LNCaP clone FGC (cell line): ENCODE data around the gene DDAH1.
A peak's percentile ranks its signal among the peaks of the same experiment; 100 is the strongest.

Experiments used
- DNase-seq: peaks from one replicate; pipeline ENCODE4 v3.0.0-alpha.2; 2011; ENCODE audit warnings: low read depth
- H3K4me3 ChIP-seq: 2 replicates; pipeline ENCODE4 v1.5.1; 2011; ENCODE audit warnings: mild to moderate bottlenecking, low read depth, low read length, control low read depth
- TF ChIP-seq, protein P1 (sequence below): IDR thresholded peaks from 2 replicates; pipeline ENCODE4 v1.5.1; 2012; ENCODE audit warnings: mild to moderate bottlenecking; ENCODE audit not compliant: control insufficient read depth, insufficient read depth; ENCODE audit errors: extremely low read depth

DDAH1 gene

DNA sequence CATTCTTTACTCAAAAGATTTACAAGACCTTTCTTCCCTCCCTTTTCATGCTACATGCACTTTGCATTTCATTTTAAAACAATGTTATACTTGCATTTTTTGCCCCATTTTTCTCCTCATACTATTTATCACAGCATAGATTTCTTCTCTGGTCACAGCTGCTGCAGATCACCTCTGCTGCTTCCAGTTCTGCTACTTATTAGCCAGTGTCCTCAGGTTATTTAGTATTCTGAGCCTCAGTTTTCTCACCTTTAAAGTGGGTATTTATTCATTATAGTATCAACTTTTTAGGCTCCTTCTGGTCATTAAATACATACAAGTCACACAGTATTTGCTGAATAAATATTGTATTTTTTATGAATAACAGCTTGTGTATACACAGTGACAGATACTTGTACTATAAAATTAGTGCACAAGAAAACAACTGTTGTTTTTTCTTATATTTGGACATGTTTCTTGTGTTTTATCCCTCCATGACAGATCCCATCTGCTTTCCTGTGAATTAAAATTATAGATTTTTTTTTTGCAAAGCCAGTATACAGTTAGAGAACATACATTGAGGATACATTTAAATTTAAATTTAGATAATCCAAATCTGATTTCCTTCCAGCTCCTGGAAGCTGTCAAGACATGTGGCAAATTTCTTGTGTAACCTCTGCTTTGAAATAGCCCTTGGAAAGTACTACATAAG, 103.2 kb downstream of the DDAH1 start:
- TF ChIP-seq, protein P1, sequence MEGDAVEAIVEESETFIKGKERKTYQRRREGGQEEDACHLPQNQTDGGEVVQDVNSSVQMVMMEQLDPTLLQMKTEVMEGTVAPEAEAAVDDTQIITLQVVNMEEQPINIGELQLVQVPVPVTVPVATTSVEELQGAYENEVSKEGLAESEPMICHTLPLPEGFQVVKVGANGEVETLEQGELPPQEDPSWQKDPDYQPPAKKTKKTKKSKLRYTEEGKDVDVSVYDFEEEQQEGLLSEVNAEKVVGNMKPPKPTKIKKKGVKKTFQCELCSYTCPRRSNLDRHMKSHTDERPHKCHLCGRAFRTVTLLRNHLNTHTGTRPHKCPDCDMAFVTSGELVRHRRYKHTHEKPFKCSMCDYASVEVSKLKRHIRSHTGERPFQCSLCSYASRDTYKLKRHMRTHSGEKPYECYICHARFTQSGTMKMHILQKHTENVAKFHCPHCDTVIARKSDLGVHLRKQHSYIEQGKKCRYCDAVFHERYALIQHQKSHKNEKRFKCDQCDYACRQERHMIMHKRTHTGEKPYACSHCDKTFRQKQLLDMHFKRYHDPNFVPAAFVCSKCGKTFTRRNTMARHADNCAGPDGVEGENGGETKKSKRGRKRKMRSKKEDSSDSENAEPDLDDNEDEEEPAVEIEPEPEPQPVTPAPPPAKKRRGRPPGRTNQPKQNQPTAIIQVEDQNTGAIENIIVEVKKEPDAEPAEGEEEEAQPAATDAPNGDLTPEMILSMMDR, result no peak
- DNase-seq, result no peak
- no peak overlapping the region for H3K4me3 ChIP-seq

DNA sequence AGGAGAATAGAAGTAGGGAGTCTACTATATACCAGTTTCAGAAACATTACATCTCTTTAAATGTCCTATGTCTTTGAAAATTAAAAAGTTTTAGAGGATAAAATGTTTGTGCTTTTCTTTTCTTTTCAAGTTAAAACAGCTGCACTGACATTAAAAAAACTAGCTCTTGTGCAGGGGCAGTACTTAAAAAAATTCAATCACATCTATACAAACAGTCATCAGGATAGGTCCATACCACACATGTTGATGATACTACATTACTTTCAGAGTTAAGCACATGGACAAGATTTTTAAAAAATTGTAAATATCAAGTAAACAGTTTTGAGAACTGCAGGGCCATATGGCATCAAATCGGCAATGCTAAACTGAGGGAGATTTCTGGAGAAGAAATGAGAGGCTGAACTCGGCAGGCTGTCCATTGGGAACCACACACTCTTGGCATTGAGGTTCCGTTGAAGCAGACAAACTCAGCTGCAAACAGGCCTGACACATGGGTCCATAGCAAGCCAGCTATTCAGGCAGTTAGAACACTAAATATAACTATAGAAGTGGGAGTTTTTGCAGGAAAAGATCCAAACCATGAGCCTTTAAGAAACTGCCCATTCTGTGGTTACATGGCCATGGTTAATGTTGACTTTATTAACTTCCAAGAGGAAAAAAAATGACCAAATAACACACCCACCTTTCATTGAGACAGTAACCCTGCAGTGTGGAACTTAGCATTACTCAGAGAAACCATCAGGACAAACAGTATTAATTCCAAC, 104.0 kb downstream of the DDAH1 start:
- no peak for DNase-seq
- no peak overlapping the region for H3K4me3 ChIP-seq

DNA sequence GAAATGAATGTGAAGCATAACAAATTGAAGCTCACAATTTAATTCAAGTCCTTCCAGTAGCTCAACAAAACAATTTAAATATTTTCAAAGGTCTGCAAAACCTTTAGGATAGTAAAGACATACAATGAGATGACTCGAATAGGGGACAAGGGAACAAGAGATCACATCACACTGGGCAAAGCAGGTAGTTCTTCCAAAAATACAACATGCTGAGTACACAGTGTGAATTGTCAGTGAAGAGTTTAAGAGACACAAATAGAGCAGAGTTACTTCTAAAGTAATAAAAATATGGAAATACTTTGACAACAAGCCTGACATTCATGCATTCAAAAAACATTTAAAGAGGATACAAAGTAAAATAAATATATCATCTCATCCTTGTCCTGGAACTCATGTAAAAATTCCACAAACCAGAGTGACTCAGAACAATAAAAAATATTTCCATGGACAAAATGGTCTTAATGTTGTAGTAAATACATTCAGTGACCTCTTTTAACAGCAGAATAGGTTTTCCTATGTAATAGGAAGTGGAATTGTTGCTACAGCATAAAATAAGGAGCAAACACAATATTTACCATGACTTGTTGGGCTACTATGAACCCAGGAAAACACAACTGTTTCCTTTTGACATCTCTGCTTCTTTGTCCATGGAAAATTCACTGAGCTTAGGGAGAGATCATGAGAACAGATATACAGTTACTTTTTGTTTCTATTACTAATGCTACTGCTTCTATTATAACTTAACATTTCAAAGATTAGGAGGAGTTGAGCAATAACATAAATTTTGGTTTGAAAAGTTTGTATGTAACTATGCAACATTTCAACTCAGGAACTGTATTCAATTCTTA, 104.9 kb downstream of the DDAH1 start:
- no peak for DNase-seq
- no peak overlapping the region for H3K4me3 ChIP-seq
- TF ChIP-seq, protein P1, result no peak

More for the DNA sequence above, 104.0 kb downstream of the DDAH1 start:
- TF ChIP-seq, protein P1, result no peak

DNA sequence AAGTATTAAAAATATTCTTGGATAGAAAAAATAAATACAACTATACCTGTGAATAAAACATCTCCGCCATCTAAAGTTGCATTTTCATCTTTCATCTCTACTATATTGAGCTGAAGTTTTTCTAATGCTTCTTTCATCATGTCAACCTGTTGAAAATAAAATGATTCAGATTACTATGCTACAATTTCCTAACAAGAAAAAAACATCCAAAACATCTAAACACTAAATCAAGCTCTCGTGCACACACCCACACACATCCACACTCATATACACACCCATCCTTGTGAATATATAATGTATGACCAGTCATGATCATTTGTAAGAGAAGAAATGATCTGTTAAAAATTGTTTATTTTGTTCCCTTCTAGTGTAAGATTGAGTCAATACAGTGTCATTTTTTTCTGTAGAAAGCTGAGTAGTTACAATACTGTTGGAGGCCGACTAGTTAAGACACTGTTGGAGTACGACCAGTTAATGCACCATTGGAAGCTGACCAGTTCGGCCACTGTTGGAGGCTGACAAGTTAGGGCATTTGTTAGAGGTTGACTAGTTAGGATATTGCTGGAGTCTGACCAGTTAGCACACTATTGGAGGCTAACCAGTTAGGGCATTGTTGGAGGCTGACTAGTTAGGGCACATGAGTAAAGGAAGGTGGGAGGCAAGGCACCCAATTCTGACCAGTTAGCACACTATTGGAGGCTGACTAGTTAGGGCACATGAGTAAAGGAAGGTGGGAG, 106.1 kb downstream of the DDAH1 start:
- H3K4me3 ChIP-seq, result no peak overlapping the region
- TF ChIP-seq, protein P1, result no peak
- no peak for DNase-seq

DNA sequence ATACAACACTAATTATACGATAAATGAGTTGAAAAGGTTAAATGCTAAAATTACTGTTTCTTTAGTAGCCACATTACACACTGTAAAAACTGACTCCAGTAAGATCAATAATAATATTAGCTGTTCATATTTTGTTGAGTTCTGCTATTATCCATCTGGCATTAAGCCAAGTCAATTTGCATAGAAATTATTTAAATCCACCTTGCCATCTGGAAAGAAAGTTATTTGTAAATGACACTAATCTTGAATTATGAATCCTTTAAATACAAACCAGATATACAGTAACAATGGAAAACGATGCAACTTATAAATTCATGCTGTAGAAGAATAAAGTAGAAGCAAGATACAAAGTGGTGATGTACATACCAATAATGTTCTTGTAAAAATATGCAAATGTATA, 107.1 kb downstream of the DDAH1 start:
- TF ChIP-seq, protein P1, result no peak
- no peak for DNase-seq
- H3K4me3 ChIP-seq, result no peak overlapping the region

DNA sequence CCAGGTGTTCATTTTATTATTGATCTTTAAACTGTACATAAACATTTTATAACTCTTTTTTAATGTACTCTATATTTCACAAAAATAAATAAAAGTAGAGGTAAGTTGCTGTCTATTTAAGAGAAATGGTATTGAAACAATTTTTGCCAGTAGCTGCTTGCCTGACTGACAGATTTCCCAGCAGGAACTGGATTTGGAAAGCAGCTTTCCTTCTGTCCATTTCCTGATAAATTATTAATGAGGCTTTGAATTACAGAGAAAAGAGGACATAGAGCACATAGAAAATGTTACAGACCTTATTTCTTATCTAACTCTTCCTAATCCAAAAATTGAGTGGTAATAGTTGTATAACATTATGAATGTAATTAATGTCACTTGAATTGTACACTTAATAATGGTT, 108.8 kb downstream of the DDAH1 start:
- TF ChIP-seq, protein P1, result no peak
- DNase-seq, result peak; percentile 34
- H3K4me3 ChIP-seq, result peak overlapping the region; percentile 12; the same call in 1 of the 2 replicates
